ENCODE data around the gene SDHAF2.
"Not testable (repeated sequence)": the region's sequence is repeated elsewhere in the genome, so short reads cannot be mapped to it uniquely, and the experiment has no call there.

Gene SDHAF2

DNA sequence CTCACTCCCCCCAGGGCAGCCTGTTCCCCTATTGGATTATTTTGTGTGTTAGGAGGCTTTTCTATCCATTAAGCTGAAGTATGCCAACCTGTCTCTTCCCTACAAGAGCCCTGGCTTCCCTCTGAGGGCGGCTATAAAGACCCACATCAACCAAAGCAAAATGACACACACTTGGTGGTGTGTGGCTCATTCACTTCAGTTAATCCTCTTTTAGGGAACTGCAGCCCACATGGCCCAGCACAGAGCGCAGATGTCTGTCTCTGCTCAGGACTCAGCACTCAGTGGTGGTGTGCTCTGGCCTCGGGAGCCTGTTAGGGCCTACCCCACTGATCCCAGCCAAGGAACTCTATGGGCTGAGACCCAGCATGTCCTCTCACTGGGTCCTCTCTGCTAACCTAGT lies 46.4 kb downstream of the SDHAF2 start:
- no peak for DNase-seq (ENCODE audit: low spot score)

DNA sequence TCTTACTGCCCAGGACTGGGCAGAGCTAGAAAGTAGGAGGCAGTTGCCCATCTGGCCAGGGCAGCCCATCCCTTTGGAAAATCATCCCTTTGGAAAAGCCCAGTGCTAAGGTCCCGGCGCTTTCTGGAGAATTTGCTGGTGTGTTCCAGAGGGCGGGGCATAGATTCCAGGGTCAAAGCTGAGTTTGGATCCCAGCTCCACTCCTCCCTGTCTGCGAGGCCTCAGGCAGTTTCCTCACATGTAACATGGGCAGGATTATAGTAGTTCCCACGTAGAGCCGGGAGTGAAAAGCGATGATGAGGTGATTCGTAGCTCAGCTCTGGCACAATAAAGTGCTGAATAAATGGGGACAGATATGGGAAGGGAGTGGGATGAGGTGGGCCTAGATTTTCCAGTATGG lies 47.2 kb downstream of the SDHAF2 start:
- no peak for DNase-seq (ENCODE audit: low spot score)

DNA sequence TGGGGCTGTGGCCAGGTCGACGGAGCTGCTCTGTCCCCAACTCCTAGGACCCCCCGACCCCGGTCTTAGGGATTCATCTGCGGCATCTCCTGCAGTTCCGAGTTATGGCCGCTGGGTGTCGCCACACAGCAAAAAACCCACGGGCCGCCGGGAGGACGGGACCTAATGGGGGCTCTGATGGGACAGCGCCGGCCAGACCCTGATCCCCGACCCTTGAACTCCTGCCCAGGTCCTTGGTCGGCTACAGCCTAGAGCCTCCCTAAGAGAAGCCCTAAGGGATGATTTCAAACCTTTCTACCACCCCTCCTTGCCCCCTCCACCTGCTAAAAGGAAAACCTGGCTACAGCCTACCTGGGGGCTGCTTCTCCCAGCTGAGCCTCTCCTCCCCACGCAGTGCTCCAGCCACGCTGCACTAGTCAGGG lies 47.8 kb downstream of the SDHAF2 start:
- DNase-seq (ENCODE audit: low spot score), result peak; percentile 49

DNA sequence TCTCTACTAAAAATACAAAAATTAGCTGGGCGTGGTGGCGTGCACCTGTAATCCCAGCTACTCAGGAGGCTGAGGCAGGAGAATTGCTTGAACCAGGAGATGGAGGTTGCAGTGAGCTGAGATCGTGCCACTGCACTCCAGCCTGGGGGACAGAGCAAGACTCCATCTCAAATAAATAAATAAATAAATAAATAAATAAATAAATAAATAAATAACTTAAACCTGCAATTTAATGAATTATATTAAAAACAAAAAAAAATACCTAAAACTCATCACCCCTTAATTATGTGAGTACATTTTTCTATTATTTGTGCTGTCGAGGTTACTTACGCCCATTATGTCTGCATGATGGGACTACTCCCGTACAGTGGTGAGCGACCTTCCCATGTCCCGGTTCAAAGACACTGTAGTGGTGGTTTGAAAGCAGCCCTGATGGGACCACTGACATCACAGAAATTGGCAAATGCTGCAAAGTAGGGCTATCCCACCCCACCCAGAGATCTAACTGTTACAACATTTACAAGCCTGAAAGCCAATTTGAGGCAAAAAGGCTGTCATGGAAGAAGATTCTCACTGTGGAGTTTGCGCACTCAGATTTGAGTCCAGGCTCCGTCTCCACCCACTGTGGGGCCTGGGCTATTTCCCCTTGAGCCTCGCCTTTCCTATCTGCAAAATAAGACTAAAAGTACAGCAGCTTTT lies 49.6 kb downstream of the SDHAF2 start:
- not testable (repeated sequence) for DNase-seq (ENCODE audit: low spot score)

DNA sequence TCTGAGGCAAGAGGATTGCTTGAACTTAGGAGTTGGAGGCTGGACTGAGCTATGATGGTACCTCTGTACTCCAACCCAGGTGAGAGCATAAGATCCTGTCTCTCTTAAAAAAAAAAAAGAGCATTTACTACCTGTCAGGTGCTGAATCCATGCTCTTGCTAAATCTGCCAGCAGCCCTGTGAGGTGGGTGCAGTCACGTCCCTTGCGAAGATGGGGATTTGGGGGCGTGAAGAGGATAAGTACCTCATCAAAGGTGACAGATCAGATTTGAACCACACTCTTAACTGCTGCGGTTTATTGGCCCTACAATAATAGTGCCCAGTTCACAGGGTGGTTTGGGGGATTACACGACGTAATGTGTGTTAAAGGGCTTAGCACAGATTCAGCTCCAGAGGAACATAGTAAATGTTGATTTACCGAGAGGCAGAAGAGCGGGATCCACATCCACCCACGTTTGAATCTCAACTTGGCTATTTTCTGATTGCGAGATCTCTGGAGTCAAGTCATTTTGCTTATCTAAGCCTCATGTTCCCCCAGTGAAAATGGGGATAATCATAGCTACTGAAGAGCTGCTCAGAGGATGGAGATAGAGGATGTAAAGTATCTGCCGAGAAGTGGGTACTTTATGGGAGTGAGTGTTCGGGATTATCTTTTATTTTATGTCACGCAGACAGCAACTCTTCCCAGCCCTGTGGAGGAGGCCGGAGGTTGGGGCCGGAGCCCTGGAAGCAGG lies 50.5 kb downstream of the SDHAF2 start:
- DNase-seq (ENCODE audit: low spot score), result no peak

DNA sequence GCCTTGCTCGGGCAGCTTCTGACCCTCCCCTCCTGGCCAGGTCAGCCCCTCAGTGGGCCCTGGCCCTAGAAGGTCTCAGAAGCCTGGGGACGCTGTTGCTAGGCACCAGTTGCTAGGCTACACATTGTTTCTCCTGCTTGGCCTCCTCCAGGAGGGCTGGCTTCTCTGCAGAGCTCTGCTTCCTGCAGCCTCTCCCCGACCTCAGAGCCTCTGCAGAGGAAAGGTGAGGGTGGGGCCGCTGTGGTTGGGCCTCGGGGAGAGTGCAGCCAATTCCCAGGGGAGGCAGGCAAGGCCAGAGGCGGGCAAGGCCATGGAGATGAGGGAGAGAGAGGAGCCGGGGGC lies 51.0 kb downstream of the SDHAF2 start:
- DNase-seq (ENCODE audit: low spot score), result no peak

DNA sequence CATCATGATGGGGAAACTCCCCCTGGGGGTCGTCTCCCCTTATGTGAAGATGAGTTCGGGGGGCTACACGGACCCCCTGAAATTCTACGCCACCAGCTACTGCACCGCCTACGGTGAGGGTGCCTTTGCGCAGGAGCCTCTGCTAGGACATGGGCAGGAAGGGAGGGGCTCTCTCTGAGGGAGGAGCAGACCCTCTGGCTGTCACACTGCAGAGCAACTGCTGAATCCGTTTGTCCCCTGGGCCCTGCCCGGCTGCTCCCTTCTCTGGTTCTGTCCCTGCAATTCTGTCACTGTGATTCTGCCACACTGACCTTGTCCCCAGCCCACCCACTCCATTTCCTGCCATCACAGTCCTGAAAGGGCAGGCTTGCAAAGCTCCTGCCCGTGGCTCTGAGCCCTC lies 51.9 kb downstream of the SDHAF2 start:
- DNase-seq (ENCODE audit: low spot score), result no peak

DNA sequence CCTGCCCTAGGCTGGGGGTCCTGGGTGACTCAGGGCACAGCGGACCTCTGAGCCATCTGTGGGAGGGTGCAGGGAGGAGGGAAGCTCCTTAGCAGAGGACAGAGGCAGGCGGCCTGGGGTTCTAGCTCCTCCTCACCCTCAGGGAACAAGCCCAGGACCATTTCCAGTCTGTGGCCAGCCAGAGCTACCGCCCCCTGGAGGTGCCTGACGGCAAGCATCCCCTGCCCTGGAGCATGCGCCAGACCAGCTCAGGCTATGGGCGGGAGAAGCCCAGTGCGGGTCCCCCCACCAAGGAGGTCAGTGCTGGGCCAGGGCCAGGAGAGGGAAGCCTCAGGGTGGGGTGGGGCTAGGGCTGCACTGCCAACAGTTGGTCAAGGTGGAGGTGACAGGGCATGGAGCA lies 52.6 kb downstream of the SDHAF2 start:
- DNase-seq (ENCODE audit: low spot score), result no peak

DNA sequence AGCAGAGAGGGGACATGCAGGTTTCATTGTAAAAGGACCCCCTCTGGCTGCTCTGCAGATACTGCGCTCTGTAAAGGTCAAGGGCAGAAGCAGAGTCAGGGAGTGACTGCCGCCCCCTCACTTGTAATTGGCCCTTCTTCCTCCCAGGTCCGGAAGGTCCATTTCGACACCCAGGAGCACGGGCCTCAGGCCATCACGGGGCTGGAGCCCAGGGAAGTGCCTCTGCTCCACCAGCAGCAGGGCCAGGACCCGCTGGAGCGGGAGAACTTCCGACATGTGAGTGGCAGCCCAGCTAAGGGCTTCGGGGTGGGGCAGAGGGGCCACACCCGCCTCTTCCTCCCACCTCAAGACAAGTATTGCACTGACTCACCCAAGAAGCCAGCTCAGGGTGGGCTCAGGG lies 54.6 kb downstream of the SDHAF2 start:
- no peak for DNase-seq (ENCODE audit: low spot score)

DNA sequence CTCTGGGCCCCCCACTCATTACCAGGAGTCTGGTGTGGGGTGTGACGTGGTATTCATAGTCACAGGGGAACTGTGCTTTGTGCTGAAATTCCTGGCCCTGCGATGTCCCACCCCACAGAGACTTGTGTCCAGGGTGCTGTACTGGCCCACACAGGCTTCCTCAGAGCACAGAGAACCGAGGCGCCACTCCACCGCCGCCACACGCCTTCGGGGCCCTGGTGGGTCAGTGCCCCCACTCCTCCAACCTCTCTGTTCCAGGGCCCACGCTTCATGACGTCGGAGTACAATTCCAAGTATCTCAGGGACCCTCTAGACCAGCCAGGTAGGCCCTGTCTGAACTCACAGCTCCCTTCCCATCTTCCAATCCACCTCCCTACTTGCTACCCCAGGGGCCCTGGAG lies 55.2 kb downstream of the SDHAF2 start:
- no peak for DNase-seq (ENCODE audit: low spot score)

DNA sequence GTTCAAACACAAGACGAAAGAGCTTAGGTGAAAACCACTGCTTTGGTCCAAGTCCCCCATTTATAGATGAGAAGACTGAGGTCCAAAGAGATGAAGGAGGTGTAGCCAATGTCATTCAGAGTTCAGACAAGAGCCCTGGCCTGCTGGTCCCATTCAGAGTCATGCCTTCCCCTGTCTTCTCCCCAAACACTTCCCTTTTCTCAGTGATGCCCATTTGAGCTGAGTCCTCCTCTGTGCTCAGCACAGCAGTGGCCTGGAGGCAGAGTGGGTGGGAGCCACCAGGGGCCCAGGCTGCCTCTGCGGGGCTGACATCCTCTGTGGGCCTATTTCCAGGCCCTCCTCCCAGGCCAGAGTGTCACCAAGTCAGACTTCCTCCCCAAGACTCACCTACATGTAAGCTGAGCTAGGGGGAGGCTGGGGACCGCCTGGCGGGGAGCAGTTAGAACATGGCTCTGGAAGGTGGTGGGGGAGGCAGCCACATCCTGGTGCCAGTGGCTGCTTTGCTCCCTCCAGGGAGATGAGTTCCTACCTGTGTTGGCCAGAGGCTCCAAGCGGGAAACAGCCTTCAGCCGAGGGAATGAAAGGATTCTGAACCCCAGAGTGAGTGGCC lies 56.2 kb downstream of the SDHAF2 start:
- DNase-seq (ENCODE audit: low spot score), result no peak

DNA sequence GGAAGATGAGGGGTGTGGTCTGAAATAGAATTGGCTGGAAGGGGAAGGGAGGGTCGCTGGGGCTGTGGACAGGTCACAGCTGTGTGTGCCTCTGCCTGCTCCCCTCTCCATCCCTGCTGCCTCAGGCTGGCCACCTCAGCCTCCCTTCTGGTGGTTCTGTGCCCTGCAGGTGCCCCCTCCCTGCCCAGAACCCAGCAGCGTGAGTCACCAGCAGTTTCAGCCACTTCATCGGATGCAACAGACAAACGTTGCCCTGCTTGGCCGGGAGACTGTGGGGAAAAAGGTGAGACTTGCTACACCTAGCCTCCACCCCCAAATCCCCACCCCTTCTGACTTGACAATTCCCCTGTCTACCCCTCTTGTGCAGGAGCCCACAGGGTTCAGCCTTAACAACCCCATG lies 56.9 kb downstream of the SDHAF2 start:
- DNase-seq (ENCODE audit: low spot score), result no peak

DNA sequence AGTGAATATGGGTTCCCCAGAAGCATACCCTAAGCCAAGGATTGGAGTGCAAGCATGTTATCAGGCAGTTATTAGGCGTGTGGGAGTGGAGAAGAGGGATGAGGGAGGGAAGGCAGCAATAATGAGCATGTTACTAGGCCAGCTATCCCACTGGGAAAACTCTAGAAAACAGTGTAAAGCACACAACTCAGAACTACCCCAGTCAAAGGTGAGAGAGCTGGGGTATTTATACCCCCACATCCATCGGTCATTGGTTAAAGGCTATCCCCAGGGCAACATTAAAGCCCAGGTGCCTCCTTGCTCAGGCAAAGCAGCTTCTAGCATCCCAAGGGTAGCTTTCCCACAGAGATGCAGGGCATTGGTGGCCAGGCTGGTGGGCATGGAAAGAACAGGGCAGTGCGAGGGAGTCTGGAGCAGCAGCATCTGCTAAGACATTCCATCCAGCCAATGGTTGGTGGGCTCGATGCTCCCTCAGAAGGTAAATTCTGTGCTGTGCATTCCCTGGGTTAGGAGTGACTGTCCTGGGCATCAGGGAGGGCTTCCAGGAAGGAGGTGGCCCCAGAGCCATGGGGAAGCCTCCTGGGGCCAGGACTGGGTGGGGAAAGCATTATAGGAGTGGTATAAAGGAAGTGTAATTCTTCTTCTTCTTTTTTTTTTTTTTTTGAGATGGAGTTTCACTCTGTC lies 57.6 kb downstream of the SDHAF2 start:
- no peak for DNase-seq (ENCODE audit: low spot score)

DNA sequence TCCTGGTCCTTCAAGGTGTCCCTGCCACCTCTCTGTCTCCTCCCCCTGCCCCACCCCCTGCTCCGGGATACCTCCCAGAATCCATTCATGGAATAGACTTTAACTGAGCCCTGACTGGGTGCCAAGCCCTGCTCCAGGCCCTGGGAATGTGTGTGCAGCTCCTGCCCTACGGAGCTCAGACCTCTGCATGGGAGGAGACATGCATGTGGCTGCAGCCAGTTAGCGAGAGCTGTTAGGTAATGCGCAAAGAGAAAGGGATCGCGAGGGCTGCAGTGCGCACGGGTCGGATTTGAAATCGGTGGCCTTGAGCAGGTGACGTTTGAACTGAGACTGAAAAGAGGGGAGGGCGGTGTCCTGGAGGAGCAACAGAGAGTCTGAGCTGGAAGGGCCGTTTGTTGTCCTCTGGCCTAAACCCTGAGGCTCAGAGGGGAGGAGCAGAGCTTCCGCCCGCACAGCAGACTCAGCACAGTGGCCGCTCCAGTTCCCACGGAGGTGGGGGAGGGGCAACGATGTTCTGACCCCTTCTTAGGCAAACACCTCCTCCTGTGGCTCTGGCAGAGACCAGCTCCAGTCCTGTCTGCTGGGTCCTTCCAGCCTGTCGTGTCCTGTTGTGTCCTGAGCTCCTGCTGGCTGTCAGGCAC lies 58.8 kb downstream of the SDHAF2 start:
- DNase-seq (ENCODE audit: low spot score), result no peak

DNA sequence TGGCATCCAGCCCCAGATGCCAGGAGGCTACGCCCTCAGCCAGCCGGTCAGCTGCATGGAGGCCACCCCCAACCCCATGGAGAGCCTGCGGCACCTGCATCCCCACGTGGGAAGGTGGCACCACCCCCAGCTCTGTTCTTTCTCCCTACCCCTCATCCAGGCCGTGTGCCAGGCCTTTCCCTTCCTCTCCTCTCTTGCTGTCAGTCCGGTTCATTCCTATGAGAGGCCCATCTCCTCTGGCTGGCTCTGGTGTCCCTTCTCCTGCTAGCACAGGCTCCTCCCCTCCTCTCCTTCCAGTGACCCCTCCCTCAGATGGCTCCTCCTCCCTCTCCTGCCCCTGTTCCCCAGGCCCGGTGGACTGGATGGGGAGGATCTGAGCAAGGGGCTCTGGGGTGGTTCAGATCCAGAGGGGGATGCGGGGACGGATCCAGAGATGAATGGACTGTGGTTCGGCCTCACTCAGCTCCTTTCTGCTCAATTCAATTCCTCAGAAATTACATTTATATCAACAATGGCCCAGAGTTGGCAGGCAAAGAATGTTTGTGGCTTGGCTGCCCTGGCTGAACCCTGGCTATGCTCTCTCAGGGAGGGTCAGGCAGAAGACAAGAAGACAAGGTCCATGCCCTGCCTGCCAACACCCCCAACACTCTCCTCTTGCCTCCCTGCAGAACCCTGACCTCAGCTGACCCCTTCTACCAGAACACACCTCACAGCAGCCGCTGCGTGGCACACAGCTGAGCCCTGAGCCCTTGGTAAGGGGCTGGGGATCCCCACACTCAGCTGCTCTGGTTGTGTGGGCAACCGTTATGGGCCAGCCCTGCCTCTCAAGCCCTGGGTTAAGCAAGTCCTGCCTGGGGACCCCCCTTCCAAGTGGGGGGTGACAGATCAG lies 60.2 kb downstream of the SDHAF2 start:
- DNase-seq (ENCODE audit: low spot score), result no peak

DNA sequence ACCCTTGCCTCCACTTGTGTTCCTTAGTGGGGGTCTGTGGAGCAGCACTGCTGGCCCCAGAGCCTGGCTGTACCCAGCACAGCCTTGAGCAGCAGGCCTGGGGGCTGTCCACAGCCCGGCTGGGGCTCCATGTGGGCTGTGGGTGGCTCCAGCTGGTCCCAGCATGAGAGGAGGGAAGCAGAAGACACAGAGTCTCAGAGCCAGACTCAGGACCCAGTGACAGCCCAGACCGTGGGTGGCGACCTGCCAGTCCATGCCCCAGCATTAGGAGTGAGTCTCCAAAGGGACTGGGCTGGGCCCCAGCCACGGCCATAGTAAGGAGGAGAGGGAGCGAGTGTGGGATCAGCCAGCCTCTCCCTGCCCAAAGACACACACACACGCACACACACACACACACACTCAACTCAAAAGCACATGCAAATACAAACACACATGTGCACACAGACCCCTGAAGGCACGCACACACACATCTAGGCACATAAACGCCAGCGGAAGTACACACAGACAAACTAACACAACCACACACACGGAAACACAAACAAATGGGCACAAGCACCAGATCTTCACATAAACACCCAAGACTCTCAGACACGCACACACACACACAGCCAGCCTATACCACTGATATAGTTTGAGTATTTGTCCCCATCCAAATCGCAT lies 61.9 kb downstream of the SDHAF2 start:
- DNase-seq (ENCODE audit: low spot score), result no peak

DNA sequence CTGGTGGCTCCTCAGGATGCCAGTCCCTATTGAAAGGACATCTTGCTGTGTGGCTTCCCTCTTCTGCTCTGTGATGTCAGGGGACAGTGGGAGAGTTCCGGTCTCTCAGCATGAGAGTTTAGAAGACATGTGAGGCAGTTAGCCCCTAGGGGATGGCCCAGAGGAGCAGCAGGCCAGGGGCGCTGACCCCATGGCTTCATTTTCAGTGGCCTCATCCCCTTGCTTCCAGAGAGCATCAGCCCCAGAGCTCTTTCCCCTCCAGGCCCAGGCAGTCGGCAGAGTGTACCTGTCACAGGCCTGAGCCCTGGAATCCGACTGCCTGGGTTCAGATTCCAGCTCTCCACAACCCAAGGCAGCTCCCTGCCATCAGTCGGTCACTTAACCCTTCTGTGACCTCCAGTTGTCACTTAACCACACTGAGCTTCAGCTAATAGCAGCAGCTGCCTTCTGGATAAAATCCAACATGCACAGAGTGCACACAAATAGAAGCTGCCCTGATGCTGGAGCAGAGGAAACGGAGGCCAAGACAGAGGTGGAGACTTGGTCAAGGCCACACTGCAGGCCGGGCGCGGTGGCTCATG lies 64.5 kb downstream of the SDHAF2 start:
- DNase-seq (ENCODE audit: low spot score), result no peak

DNA sequence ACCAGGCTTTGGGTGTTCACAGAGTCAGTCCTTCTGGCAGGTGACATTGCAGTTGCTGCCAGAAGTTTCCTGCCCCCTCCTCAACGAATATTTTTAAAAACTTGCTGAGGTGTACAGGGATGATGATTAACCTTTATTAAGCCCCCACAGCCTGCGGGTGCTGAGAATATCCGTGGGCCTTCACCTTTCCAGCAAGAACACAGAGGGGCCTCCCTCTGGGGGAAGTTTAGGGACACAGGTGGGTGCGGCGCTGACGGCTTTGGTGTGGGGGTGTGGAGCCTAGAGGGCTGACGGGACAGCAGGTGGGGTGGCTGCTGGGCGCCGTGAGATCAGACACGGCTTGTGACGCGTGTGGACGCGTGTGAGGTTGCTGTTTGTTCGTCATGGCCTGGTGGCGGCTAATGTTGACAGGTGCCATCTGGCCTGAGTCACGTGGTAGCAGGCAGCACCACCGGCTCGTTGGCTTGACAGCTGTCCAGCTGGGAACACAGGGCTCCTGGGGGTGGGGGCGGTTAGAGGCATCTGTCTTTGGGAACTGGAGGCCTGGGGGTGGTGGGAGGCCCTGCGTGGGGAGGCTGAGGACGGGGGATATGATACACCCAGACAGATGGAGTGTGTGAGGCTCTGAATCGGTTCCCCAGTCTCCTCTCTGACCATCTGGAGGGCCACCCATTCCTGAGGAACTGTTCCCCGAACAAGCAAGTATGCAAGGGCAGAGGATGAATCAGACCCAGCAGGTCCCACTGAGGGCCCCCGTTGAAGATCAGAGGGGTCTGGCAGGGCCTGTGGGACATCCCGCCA lies 66.1 kb downstream of the SDHAF2 start:
- DNase-seq (ENCODE audit: low spot score), result no peak

Data from hematopoietic multipotent progenitor cell treated with erythropoietin and hydrocortisone succinate and interleukin-3 and kit ligand, for 17 days (in vitro differentiated cells).